GM23338 (cell line): ENCODE measurements around the gene MLLT3. TPM values are rescaled to one million over a fixed set of nuclear protein-coding genes. Genes with fewer than 3 reads are reported as not detected.

Experiments
- ATAC-seq: fragments of 200-7000 bp; cut with Tn5 transposase; 3 replicates; pipeline ENCODE4 v1.9.1; 2020
- DNase-seq: peaks from one replicate; pipeline ENCODE4 v3.0.0-alpha.2; 2015; ENCODE audit warnings: low spot score
- H2AFZ ChIP-seq: fragments of 200-600 bp; sonication (generic); 2 replicates; pipeline ENCODE4 v1.8.0; 2016; ENCODE audit warnings: antibody characterized with exemption, mild to moderate bottlenecking, moderate library complexity
- H3F3A ChIP-seq: fragments of 200-600 bp; sonication (generic); replicated peaks from 2 replicates; pipeline ENCODE4 v1.8.0; 2017; ENCODE audit warnings: antibody characterized with exemption, mixed run types, low read depth
- H3K27ac ChIP-seq: fragments of 200-600 bp; sonication (generic); 2 replicates; pipeline ENCODE4 v1.6.1; 2016; ENCODE audit warnings: low read depth
- H3K27me3 ChIP-seq: fragments of 200-600 bp; sonication (generic); 2 replicates; pipeline ENCODE4 v1.8.0; 2016; ENCODE audit warnings: mild to moderate bottlenecking, mixed run types, moderate library complexity; ENCODE audit not compliant: insufficient read depth
- H3K36me3 ChIP-seq: fragments of 200-600 bp; sonication (generic); 2 replicates; pipeline ENCODE4 v1.8.0; 2016; ENCODE audit warnings: mild to moderate bottlenecking; ENCODE audit not compliant: insufficient read depth
- H3K4me1 ChIP-seq: fragments of 200-600 bp; sonication (generic); 2 replicates; pipeline ENCODE4 v1.8.0; 2016; ENCODE audit warnings: mild to moderate bottlenecking, moderate library complexity; ENCODE audit not compliant: insufficient read depth
- H3K4me2 ChIP-seq: fragments of 200-600 bp; sonication (generic); 2 replicates; pipeline ENCODE4 v1.7.1; 2017; ENCODE audit warnings: mixed run types
- H3K4me3 ChIP-seq: fragments of 200-600 bp; sonication (generic); 2 replicates; pipeline ENCODE4 v1.6.1; 2016; ENCODE audit warnings: mixed run types
- H3K79me2 ChIP-seq: fragments of 200-600 bp; sonication (generic); replicated peaks from 2 replicates; pipeline ENCODE4 v1.8.0; 2017; ENCODE audit warnings: mild to moderate bottlenecking; ENCODE audit not compliant: insufficient read depth
- H3K9me2 ChIP-seq: fragments of 200-600 bp; sonication (generic); 2 replicates; pipeline ENCODE4 v1.8.0; 2017; ENCODE audit not compliant: insufficient read depth
- H4K20me1 ChIP-seq: fragments of 200-600 bp; sonication (generic); replicated peaks from 2 replicates; pipeline ENCODE4 v1.8.0; 2017; ENCODE audit warnings: mild to moderate bottlenecking; ENCODE audit not compliant: insufficient read depth
- H3K27ac Mint-ChIP-seq: 2 replicates; pipeline ENCODE4 v1.8.0; 2020; ENCODE audit warnings: inconsistent platforms, mild to moderate bottlenecking, moderate library complexity, mixed read lengths
- H3K27me3 Mint-ChIP-seq: 3 replicates; pipeline ENCODE4 v1.8.0; 2022; ENCODE audit warnings: low read depth, mild to moderate bottlenecking, moderate library complexity, mixed read lengths, inconsistent platforms; ENCODE audit not compliant: insufficient read depth, poor library complexity
- H3K36me3 Mint-ChIP-seq: 3 replicates; pipeline ENCODE4 v1.8.0; 2021; ENCODE audit warnings: low read depth, mild to moderate bottlenecking, inconsistent platforms, moderate library complexity, mixed read lengths
- H3K4me1 Mint-ChIP-seq: 3 replicates; pipeline ENCODE4 v1.8.0; 2020; ENCODE audit warnings: mild to moderate bottlenecking, inconsistent platforms, mixed read lengths
- H3K4me3 Mint-ChIP-seq: 3 replicates; pipeline ENCODE4 v1.8.0; 2021; ENCODE audit warnings: moderate library complexity, mild to moderate bottlenecking, inconsistent platforms, mixed read lengths
- H3K9me3 Mint-ChIP-seq: 3 replicates; pipeline ENCODE4 v1.8.0; 2020; ENCODE audit warnings: moderate library complexity, mild to moderate bottlenecking, inconsistent platforms, mixed read lengths
- CREB1 ChIP-seq: fragments of 250-450 bp; sonication (Bioruptor Pico); IDR thresholded peaks from 2 replicates; pipeline ENCODE4 v1.5.0; 2020; ENCODE audit warnings: low read depth, mild to moderate bottlenecking, moderate library complexity
- EZH2 ChIP-seq: fragments of 200-600 bp; sonication (generic); IDR thresholded peaks from one replicate; pipeline ENCODE4 v1.8.0; 2017; ENCODE audit warnings: antibody characterized with exemption, mild to moderate bottlenecking, low read depth; ENCODE audit not compliant: unreplicated experiment
- EZH2phosphoT487 ChIP-seq: fragments of 200-600 bp; sonication (generic); IDR thresholded peaks from one replicate; pipeline ENCODE4 v1.8.1; 2018; ENCODE audit warnings: antibody characterized with exemption; ENCODE audit not compliant: unreplicated experiment
- JUNB ChIP-seq: IDR thresholded peaks from one replicate; pipeline ENCODE4 v1.6.1; 2016; ENCODE audit warnings: antibody characterized with exemption; ENCODE audit not compliant: unreplicated experiment
- NANOG ChIP-seq: IDR thresholded peaks from 2 replicates; pipeline ENCODE4 v1.6.1; 2016; ENCODE audit warnings: antibody characterized with exemption, borderline replicate concordance
- POLR2AphosphoS5 ChIP-seq: IDR thresholded peaks from 2 replicates; pipeline ENCODE4 v1.6.1; 2016; ENCODE audit warnings: antibody characterized with exemption, low read depth
- STAT1 ChIP-seq: IDR thresholded peaks from one replicate; pipeline ENCODE4 v1.6.1; 2016; ENCODE audit warnings: antibody characterized with exemption; ENCODE audit not compliant: unreplicated experiment
- ZNF114 ChIP-seq: fragments of 250-450 bp; sonication (Bioruptor Pico); IDR thresholded peaks from 2 replicates; pipeline ENCODE4 v1.5.0; 2020; ENCODE audit warnings: mild to moderate bottlenecking, moderate library complexity
- ZNF331 ChIP-seq: fragments of 250-450 bp; sonication (Bioruptor Pico); IDR thresholded peaks from 2 replicates; pipeline ENCODE4 v1.5.0; 2020; ENCODE audit warnings: low read depth, mild to moderate bottlenecking, moderate library complexity
- polyA plus RNA-seq: library from polyadenylated mRNA; unstranded; fragments of >200 nt; fragmentation: Nextera tagmentation; extraction: Ambion mirVana; gene quantifications from 2 replicates; pipeline ENCODE4 v1.2.1, GENCODE V29; 2016
- total RNA-seq: library from RNA; depleted of rRNA; stranded (reverse); fragments of >200 nt; shearing (Covaris generic); gene quantifications from 2 replicates; pipeline ENCODE4 v1.2.3, GENCODE V29; 2014
- TF ChIP-seq, protein P1 (sequence below): fragments of 250-450 bp; sonication (Bioruptor Pico); IDR thresholded peaks from 2 replicates; pipeline ENCODE4 v1.5.0; 2020; ENCODE audit warnings: mild to moderate bottlenecking, moderate library complexity
- TF ChIP-seq, protein P2 (sequence below): IDR thresholded peaks from 2 replicates; pipeline ENCODE4 v1.6.1; 2016; ENCODE audit warnings: antibody characterized with exemption
- TF ChIP-seq, protein P3 (sequence below), 2 experiments: fragments of 200-600 bp in 1 of 2; sonication (generic) in 1 of 2; conservative IDR thresholded peaks; 2 replicates each; pipeline versions ENCODE4 v1.5.1 to v1.6.1; 2016 to 2017; ENCODE audit warnings: antibody characterized with exemption in 2 of 2, low read depth in 2 of 2, mild to moderate bottlenecking in 2 of 2, moderate library complexity in 1 of 2
- TF ChIP-seq, protein P4 (sequence below): IDR thresholded peaks from one replicate; pipeline ENCODE4 v1.6.1; 2018; ENCODE audit warnings: antibody characterized with exemption; ENCODE audit not compliant: unreplicated experiment

The MLLT3 gene
- total and polyA plus RNA-seq, 2 experiments from 2014 or later, result 7.5 to 9.5 TPM

DNA sequence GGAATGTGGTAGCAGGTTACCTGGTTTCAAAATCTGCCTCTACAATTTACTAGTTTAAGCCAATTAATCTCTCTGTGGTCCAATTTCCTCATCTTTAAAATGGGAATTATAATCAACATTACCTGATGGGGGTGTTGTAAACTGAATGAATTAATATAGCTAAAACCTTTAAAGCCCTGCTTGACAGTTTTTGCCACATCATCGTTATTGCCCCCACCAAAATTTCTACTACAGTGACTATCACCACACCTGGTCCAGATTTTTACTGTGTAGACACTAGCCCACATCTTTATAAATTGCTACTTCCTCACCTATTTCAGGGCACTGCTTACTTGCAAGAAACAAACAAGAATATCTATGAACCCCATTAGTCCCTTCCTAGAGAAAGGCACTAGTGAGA is 65.0 kb downstream of the MLLT3 start:
- H3F3A ChIP-seq, result no peaks in the 10 kb centered on the region
- peaks cover 23% of the 10 kb centered on the region for H3K4me1 ChIP-seq
- H3K4me3 ChIP-seq, result no peak overlapping the region
- H3K9me2 ChIP-seq, result no peaks in the 10 kb centered on the region
- H3K36me3 Mint-ChIP-seq, result no peaks in the 10 kb centered on the region
- no peaks in the 10 kb centered on the region for H3K36me3 ChIP-seq
- H3K27ac Mint-ChIP-seq, result no peak overlapping the region; the same call in 1 of the 2 replicates
- H3K79me2 ChIP-seq, result no peaks in the 10 kb centered on the region
- H3K27me3 ChIP-seq, result no peaks in the 10 kb centered on the region
- H3K4me1 Mint-ChIP-seq, result peaks cover 43% of the 10 kb centered on the region
- no peak for TF ChIP-seq STAT1
- TF ChIP-seq EZH2, result no peak
- no peak for TF ChIP-seq POLR2AphosphoS5
- no peak for TF ChIP-seq CREB1 (CRISPR knock-in tag)
- no peak for TF ChIP-seq ZNF331 (CRISPR knock-in tag)
- TF ChIP-seq, protein P1, sequence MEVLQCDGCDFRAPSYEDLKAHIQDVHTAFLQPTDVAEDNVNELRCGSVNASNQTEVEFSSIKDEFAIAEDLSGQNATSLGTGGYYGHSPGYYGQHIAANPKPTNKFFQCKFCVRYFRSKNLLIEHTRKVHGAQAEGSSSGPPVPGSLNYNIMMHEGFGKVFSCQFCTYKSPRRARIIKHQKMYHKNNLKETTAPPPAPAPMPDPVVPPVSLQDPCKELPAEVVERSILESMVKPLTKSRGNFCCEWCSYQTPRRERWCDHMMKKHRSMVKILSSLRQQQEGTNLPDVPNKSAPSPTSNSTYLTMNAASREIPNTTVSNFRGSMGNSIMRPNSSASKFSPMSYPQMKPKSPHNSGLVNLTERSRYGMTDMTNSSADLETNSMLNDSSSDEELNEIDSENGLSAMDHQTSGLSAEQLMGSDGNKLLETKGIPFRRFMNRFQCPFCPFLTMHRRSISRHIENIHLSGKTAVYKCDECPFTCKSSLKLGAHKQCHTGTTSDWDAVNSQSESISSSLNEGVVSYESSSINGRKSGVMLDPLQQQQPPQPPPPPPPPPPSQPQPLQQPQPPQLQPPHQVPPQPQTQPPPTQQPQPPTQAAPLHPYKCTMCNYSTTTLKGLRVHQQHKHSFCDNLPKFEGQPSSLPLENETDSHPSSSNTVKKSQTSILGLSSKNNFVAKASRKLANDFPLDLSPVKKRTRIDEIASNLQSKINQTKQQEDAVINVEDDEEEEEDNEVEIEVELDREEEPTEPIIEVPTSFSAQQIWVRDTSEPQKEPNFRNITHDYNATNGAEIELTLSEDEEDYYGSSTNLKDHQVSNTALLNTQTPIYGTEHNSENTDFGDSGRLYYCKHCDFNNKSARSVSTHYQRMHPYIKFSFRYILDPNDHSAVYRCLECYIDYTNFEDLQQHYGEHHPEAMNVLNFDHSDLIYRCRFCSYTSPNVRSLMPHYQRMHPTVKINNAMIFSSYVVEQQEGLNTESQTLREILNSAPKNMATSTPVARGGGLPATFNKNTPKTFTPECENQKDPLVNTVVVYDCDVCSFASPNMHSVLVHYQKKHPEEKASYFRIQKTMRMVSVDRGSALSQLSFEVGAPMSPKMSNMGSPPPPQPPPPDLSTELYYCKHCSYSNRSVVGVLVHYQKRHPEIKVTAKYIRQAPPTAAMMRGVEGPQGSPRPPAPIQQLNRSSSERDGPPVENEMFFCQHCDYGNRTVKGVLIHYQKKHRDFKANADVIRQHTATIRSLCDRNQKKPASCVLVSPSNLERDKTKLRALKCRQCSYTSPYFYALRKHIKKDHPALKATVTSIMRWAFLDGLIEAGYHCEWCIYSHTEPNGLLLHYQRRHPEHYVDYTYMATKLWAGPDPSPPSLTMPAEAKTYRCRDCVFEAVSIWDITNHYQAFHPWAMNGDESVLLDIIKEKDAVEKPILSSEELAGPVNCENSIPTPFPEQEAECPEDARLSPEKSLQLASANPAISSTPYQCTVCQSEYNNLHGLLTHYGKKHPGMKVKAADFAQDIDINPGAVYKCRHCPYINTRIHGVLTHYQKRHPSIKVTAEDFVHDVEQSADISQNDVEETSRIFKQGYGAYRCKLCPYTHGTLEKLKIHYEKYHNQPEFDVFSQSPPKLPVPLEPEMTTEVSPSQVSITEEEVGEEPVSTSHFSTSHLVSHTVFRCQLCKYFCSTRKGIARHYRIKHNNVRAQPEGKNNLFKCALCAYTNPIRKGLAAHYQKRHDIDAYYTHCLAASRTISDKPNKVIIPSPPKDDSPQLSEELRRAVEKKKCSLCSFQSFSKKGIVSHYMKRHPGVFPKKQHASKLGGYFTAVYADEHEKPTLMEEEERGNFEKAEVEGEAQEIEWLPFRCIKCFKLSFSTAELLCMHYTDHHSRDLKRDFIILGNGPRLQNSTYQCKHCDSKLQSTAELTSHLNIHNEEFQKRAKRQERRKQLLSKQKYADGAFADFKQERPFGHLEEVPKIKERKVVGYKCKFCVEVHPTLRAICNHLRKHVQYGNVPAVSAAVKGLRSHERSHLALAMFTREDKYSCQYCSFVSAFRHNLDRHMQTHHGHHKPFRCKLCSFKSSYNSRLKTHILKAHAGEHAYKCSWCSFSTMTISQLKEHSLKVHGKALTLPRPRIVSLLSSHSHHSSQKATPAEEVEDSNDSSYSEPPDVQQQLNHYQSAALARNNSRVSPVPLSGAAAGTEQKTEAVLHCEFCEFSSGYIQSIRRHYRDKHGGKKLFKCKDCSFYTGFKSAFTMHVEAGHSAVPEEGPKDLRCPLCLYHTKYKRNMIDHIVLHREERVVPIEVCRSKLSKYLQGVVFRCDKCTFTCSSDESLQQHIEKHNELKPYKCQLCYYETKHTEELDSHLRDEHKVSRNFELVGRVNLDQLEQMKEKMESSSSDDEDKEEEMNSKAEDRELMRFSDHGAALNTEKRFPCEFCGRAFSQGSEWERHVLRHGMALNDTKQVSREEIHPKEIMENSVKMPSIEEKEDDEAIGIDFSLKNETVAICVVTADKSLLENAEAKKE, result no peak
- TF ChIP-seq JUNB, result no peak
- no peak for TF ChIP-seq NANOG
- TF ChIP-seq, protein P2, sequence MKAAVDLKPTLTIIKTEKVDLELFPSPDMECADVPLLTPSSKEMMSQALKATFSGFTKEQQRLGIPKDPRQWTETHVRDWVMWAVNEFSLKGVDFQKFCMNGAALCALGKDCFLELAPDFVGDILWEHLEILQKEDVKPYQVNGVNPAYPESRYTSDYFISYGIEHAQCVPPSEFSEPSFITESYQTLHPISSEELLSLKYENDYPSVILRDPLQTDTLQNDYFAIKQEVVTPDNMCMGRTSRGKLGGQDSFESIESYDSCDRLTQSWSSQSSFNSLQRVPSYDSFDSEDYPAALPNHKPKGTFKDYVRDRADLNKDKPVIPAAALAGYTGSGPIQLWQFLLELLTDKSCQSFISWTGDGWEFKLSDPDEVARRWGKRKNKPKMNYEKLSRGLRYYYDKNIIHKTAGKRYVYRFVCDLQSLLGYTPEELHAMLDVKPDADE, result no peak
- TF ChIP-seq, protein P3, sequence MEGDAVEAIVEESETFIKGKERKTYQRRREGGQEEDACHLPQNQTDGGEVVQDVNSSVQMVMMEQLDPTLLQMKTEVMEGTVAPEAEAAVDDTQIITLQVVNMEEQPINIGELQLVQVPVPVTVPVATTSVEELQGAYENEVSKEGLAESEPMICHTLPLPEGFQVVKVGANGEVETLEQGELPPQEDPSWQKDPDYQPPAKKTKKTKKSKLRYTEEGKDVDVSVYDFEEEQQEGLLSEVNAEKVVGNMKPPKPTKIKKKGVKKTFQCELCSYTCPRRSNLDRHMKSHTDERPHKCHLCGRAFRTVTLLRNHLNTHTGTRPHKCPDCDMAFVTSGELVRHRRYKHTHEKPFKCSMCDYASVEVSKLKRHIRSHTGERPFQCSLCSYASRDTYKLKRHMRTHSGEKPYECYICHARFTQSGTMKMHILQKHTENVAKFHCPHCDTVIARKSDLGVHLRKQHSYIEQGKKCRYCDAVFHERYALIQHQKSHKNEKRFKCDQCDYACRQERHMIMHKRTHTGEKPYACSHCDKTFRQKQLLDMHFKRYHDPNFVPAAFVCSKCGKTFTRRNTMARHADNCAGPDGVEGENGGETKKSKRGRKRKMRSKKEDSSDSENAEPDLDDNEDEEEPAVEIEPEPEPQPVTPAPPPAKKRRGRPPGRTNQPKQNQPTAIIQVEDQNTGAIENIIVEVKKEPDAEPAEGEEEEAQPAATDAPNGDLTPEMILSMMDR (conservative IDR thresholded peaks at IDR 0.05; ENCODE audit: low read depth in 2 of 2), result no peak
- no peak for TF ChIP-seq ZNF114 (CRISPR knock-in tag)
- no peak for TF ChIP-seq EZH2phosphoT487
- TF ChIP-seq, protein P4, sequence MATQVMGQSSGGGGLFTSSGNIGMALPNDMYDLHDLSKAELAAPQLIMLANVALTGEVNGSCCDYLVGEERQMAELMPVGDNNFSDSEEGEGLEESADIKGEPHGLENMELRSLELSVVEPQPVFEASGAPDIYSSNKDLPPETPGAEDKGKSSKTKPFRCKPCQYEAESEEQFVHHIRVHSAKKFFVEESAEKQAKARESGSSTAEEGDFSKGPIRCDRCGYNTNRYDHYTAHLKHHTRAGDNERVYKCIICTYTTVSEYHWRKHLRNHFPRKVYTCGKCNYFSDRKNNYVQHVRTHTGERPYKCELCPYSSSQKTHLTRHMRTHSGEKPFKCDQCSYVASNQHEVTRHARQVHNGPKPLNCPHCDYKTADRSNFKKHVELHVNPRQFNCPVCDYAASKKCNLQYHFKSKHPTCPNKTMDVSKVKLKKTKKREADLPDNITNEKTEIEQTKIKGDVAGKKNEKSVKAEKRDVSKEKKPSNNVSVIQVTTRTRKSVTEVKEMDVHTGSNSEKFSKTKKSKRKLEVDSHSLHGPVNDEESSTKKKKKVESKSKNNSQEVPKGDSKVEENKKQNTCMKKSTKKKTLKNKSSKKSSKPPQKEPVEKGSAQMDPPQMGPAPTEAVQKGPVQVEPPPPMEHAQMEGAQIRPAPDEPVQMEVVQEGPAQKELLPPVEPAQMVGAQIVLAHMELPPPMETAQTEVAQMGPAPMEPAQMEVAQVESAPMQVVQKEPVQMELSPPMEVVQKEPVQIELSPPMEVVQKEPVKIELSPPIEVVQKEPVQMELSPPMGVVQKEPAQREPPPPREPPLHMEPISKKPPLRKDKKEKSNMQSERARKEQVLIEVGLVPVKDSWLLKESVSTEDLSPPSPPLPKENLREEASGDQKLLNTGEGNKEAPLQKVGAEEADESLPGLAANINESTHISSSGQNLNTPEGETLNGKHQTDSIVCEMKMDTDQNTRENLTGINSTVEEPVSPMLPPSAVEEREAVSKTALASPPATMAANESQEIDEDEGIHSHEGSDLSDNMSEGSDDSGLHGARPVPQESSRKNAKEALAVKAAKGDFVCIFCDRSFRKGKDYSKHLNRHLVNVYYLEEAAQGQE, result no peak
- H3K4me3 Mint-ChIP-seq, result no peak overlapping the region
- no peak for DNase-seq
- H3K27me3 Mint-ChIP-seq, result no peaks in the 10 kb centered on the region
- H4K20me1 ChIP-seq, result no peaks in the 10 kb centered on the region
- H3K9me3 Mint-ChIP-seq, result no peaks in the 10 kb centered on the region
- H3K27ac ChIP-seq, result no peak overlapping the region
- no peak overlapping the region for H3K4me2 ChIP-seq
- H2AFZ ChIP-seq, result no peak overlapping the region
- ATAC-seq, result no peak
